OCI-M2 (cell line): ENCODE data around the gene C12orf54.
"Not testable (repeated sequence)": the region's sequence is repeated elsewhere in the genome, so short reads cannot be mapped to it uniquely, and the experiment has no call there.

Experiments used
- DNase-seq: peaks from one replicate; lab custom pipeline; 2025; ENCODE audit not compliant: unreplicated experiment; lab: John Stamatoyannopoulos, UW

The C12orf54 gene

DNA sequence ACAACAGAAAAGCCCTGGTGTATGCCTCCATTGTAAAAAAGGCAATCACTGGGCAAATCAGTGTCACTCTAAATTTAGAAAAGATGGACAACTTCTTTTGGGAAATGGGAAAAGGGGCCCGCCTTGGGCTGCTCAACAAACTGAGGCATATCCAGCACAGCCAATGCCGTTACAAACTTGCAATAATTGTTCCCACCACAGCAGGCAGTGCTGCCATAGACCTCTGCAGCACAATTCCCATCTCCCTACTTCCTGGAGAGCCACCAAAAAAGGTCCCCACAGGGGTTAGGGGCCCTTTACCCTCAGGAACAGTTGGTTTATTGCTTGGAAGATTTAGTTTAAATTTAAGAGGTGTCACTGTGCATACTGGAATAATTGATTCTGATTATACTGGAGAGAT is 26.7 kb downstream of the C12orf54 start:
- DNase-seq = no peak

DNA sequence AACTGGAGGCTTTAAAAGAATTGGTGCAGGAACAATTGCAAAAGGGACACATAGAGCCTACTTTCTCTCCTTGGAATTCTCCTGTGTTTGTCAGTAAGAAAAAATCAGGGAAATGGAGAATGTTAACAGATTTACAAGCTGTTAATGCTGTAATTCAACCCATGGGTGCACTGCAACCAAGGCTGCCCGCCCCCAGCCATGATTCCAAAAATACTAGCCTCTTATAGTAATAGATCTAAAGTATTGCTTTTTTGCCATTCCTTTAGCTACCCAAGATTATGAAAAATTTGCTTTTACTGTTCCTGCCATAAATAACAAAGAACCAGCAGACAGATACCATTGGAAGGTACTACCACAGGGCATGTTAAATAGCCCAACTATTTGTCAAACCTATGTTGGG is 27.8 kb downstream of the C12orf54 start:
- DNase-seq = no peak

DNA sequence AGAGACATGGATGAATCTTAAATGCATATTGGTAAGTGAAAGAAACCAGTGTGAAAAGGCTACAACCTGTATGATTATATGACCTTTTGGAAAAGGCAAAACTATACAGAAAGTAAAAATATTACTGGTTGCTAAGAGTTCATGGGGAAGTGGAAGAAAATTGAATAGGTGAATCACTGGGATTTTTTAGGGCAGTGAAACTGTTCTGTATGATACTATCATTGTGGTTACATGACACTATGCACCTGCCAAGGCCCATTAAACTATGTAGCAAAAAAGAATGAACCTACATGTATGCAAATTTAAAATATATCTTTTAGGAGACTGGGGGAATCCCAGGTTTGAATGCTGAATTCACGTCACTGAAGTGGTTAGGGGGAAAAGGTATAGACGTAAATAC is 30.6 kb downstream of the C12orf54 start:
- DNase-seq = no peak

DNA sequence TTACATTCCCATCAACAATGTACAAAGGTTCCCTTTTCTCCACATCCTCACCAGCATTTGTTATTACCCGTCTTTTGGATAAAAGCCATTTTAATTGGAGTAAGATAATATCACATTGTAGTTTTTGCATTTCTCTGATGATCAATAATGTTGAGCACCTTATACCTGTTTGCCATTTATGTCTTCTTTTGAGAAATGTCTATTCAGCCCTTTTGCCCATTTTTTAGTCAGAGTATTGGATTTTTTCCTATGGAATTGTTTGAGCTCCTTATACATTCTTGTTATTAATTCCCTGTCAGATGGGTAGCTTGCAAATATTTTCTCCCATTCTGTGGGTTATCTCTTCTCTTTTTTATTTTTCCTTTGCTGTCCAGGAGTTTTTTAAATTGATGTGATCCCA is 32.4 kb downstream of the C12orf54 start:
- no peak for DNase-seq

DNA sequence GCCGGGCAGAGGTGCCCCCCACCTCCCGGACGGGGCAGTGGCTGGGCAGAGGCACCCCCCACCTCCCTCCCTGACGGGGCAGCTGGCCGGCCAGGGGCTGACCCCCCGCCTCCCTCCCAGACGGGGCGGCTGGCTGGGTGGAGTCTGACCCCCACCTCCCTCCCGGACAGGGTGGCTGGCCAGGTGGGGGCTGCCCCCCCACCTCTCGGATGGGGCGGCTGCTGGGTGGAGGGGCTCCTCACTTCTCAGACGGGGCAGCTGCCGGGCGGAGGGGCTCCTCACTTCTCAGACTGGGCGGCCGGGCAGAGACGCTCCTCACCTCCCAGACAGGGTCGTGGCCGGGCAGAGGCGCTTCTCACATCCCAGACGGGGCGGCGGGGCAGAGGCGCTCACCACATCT is 38.1 kb downstream of the C12orf54 start:
- not testable (repeated sequence) for DNase-seq

- no peak for DNase-seq
Measured at GRCh38 chr12:48525332-48525731, 43.0 kb downstream of the C12orf54 start, which contains the start of gene OR8S1. TSS of gene OR8S1 (plus strand) at chr12:48525632. CDS start at chr12:48525632, 0 bp downstream.

DNA sequence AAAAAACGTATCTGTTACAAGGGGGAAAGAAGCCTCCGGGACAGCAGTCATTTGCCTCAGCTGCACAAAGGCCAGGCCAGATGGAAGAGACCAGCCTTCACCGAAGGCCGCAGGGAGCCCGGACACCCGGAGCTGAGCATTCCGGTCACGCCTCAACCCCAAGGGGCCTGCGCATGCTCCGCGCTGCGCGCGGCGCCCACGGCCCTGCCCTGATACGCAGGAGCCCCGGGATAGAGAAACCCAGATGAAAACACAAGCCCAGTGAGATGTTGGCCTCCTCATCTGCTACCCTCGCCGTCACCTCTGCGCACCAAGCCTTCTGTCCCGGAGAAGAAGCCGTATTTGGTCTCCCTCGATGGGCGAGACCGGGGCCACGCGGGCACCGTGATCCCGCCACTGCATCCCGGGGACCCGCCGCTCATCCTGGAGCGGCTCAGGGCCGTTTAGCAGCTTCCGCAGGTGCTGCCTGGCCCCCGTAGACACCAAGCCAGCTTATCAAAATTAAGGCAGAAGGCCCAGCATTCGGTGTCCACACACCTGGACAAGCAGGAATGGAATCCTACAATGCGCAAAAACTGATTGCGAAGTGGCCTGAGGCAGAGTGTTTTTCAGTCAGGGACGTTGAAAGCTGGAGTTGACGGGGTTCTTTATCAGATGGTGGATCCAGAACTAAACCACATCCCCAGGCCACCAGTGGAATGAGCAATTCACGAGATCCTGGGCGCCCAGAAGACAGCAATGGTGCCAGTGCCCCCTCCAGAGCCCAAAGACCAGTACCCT is 45.8 kb downstream of the C12orf54 start:
- no peak for DNase-seq

- no peak for DNase-seq
Measured at GRCh38 chr12:48532601-48533000, 50.3 kb downstream of the C12orf54 start.

DNA sequence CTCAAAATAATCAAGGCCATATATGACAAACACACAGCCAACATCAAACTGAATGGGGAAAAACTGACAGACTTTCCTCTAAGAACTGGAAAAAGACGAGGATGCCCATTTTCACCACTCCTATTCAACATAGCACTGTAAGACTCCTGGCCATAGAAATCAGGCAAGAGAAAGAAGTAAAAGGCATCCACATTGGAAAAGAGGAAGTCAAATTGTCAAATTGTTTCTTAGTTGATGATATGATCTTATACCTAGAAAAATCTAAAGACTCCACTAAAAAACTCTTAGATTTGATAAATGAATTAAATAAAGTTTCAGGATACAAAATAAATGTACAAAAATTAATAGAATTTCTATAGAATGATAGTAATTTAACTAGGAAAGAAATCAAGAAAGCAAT is 54.3 kb downstream of the C12orf54 start:
- DNase-seq = no peak

DNA sequence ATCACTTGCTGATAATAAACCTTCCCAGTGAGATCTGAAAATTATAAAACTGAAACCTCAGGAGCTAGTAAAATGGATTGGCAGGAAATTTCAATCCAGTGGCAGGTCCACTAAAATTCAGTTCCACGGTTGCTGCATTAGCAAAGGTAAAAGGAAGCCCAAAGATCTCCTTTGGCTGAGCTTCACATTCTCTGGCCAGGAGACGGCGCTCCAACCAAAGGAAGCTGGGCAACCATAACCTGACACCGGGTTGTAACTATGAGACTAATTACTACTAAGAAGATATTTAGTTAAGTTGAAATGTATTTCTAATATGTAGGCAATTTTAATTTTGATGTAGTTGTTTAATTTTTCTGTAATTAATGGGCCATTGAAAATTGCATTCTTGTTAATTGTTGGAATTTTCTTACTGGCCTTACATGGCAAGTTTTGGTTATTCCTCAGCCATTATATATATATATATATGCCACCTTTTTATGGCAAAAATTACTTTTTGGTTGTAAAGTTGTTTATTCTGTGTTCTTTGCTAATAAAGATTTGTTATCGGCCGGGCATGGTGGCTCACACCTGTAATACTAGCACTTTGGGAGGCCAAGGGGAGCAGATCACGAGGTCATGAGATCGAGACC is 60.1 kb downstream of the C12orf54 start:
- DNase-seq = no peak

- DNase-seq = no peak
Measured at GRCh38 chr12:48545833-48546469, 63.7 kb downstream of the C12orf54 start.
